HG03045 (cell line): ENCODE data around the gene PAPOLA.
A peak's percentile ranks its signal among the peaks of the same experiment; 100 is the strongest.

ENCODE experiments used
- ATAC-seq: cut with Tn5 transposase; IDR thresholded peaks from one replicate; pipeline ENCODE4 v1.9.1; 2021; ENCODE audit warnings: mild to moderate bottlenecking, moderate library complexity; ENCODE audit not compliant: unreplicated experiment

Gene PAPOLA

GRCh38 chr14:96564389-96564788 is 62.2 kb downstream of the PAPOLA start:
- no peak for ATAC-seq

- no peak for ATAC-seq
Observed at GRCh38 chr14:96565811-96566210, 63.6 kb downstream of the PAPOLA start.

DNA sequence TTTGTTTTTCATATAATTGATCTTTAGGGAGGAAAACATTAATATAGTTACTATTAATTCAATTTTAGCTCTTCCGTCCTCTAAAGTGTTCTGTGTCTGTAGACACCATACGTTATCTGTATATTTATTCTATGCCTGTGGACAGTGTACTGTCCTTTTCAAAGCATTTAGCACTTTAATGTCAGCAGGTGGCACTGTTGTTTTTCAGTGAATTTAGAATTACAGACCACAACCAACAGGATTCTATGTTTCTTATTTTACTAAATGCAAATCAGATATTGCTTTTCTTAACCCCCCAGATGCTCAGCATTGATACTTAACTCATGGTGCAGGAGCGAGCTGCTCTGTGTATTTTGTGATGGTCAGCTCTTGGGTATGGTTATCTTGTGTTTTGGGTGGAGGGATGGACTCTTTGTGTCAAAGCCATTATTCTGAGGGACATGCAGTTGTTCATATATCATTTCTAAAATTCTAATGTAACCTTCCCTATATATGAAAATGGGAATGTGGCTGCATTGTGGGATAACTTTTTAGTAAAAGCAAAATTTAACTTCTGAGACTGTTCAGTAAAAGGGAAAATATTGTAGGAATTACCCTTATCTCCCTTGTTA is 65.2 kb downstream of the PAPOLA start:
- no peak for ATAC-seq

DNA sequence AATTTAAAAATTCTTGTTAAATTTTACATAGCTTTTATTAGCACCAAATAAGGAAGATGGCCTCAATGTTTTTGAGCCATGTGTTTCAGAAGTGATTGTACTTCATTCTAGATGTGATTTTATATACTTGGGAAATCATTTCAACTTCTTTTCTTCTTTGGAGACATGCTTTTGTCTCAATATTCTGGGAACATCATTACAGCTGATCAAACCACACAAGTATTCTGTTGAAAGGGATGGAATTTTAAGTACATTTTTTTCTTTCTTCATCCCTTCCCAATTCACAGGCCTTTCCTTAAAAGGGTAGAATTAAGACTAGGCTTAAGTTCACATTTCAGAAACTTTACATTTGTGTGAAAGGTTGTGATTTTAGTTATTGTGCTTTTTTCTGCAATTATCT is 66.4 kb downstream of the PAPOLA start:
- no peak for ATAC-seq

- ATAC-seq = no peak
Observed at GRCh38 chr14:96571311-96571710, 69.1 kb downstream of the PAPOLA start.

DNA sequence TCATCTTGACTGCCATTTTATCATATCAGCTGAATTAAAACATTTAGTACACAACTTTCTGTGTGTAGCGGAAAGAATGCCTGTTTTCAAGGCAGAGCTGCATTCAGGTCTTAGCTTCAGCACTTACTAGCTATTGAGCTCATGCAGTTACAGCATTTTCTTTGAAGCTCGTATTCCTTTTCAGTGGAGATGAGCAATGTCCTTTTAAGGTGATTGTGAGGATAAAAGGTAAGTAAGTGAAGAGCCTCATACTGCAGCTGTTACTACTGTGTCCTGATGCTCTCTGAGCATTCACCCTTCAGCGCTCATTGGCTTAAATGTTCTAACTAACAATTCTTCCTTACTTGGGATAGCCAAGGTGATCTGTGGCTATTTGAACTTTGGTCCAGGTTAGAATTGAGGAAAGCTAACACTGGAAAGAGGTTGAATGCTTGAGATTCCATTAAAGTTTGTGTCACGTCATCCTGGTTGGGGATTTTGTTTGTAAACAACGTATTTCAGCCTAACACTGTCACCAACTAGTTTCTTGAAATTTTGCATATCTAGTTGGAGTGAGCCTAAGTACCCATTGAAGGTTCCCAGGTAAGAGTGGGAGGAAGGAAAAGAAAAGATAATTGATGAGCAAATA is 71.4 kb downstream of the PAPOLA start:
- ATAC-seq = no peak

DNA sequence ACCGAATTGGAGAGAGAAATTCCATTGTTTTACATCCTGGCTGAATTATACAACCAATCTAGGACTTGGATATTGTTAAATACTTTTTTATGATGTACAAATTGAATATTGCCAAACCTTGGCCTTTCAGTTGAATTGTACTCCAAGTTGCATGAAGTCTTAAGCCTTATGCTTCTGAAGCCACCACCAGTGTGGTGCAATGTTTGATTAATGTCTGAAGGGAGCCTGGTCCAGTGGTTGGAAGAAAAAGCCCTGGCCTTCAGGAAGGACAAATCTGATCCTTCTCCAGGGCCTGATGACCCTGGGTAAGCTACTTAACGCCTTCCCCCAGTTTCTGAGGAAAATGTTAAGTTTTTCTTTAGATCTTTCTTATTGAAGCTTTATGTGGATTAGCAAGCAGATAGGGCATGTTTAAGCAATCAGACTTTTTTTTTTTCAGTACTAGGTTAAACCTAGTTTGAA is 72.0 kb downstream of the PAPOLA start:
- no peak for ATAC-seq

DNA sequence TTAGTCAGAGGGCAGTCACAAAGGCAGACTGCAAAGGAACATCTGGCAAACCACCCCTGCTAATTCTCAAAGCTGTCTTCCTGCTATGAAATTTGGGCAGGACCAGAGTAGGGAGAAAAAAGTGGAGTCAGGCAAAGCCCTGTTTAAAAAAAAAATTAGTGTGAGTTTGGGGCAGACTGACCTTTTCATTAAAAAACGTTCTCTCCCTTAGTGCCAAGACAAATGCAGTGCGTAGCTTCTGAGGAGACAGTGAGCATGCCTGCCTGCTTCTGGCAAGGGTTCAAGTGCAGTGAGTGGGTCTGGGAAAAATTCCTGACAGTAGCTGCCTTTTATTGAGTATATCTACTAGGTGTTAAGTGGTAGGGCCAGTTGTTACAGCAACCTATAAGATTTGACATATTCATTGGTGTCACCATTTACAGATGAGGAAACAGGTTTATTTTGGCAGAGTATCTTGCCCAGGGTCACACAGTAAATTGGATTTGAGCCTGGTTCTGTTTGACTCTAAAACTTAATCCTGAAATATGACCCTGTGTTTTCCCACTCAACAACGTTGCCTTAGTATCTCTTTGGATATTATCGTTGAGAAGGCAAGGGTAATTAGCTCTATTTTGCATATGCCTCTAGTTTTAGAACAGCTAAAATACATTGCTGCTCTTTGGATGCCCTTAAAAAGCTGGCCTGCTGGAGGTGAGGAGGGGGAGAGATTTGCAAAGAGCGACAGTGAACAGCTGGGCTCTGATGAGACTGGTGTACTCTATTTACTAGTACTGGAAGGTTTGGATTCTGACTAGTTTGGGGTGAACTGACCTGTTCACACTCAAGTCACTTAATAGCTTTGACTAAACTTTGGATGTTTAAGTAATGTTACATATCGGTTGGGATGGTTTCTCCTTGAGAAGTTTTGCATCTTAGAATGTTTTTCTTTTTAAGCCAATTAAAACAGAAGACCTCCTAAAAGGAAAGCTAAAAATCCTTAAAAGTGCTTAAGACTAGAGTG is 72.8 kb downstream of the PAPOLA start:
- no peak for ATAC-seq

- ATAC-seq = no peak
Observed at GRCh38 chr14:96576359-96576758, 74.2 kb downstream of the PAPOLA start.

- no peak for ATAC-seq
Observed at GRCh38 chr14:96576937-96577336, 74.8 kb downstream of the PAPOLA start.

- no peak for ATAC-seq
Observed at GRCh38 chr14:96578619-96579018, 76.4 kb downstream of the PAPOLA start.

- ATAC-seq = no peak
Observed at GRCh38 chr14:96579358-96579757, 77.2 kb downstream of the PAPOLA start.

GRCh38 chr14:96579855-96580254 is 77.7 kb downstream of the PAPOLA start:
- no peak for ATAC-seq

GRCh38 chr14:96580566-96580965 is 78.4 kb downstream of the PAPOLA start:
- ATAC-seq = no peak

DNA sequence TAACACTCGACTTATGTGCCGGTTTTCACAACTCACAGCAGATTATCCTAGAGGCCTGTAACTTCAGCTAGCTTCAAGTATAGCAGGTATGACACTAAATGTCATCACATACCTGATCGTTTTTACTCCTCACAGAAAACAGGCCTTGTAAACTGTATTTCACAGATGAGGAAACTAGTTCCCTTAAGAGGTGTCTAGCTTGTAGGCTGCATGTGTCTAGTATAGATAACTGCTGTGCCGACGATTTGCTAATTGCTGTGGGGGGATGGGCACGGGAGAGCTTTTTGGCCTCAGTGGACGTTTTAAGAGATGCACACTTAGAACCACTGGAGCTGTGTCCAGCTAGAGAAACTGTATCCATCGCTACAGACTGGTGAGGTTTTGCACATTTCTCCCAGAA is 78.8 kb downstream of the PAPOLA start:
- ATAC-seq = no peak

DNA sequence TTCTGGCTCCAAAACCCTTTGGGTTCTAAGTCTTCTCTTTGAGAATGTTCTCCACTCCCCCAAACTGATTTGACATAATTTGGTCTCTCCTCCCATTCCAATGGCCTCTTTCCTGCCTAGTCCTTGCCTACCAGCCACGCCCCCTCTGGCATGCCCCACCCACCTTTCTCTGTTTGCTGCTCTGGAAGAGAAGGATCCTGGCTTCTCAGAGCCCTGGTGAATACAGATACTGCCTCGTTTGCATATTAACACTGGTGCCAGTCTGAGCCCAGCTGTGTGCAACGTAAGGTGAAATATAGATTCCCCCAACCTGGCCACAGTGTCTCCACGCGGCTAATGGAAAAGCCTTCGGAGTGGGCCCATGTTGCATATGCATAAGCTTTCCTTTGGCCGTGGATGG is 79.7 kb downstream of the PAPOLA start:
- ATAC-seq = no peak

- no peak for ATAC-seq
Observed at GRCh38 chr14:96582411-96582961, 80.3 kb downstream of the PAPOLA start.

DNA sequence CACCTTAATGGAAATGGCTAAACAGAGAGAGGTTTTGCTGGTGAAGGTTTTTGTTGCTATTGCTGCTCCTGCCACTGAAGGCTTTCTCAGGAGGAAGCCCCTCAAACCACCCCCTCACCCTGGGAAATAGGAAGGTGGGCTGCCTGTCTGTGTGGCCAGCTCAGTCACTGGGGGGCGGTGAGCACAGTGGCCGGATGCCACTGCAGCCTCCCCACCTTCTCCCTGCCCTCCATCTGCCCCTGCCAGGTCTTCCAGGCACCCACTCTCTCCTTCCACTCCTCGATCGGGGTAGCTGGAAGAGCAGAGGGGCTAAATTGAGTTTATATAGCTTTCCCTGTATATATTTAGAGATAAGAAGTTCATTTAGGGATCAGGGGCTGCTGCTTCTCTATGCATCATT is 80.8 kb downstream of the PAPOLA start:
- no peak for ATAC-seq

- no peak for ATAC-seq
Observed at GRCh38 chr14:96583569-96584041, 81.4 kb downstream of the PAPOLA start.

GRCh38 chr14:96584199-96584906 is 82.2 kb downstream of the PAPOLA start:
- ATAC-seq = peak; percentile 48
